ENCODE data around the gene ZGRF1.

ZGRF1 gene

GRCh38 chr4:112521123-112522023, 115.3 kb downstream of the ZGRF1 start:
- H3K4me3 ChIP-seq (ENCODE audit: low read length): peak overlapping the region; percentile 42
- no peak overlapping the region for H3K27ac ChIP-seq (ENCODE audit: low read depth, low read length)
- H3K4me1 ChIP-seq (ENCODE audit: insufficient read depth, low read length): peaks cover 34% of the 10 kb centered on the region
- no peaks in the 10 kb centered on the region for H3K36me3 ChIP-seq (ENCODE audit: insufficient read depth, low read length)
- H3K9ac ChIP-seq (ENCODE audit: low read depth, low read length): no peak overlapping the region
- H3K27me3 ChIP-seq (ENCODE audit: insufficient read depth, low read length): peaks cover 99% of the 10 kb centered on the region
- H3K9me3 ChIP-seq (ENCODE audit: insufficient read depth, low read depth, low read length): no peaks in the 10 kb centered on the region
- WGBS: 1% methylated on average over 30 of the region's 30 CpGs

- no peaks in the 10 kb centered on the region for H3K9me3 ChIP-seq (ENCODE audit: insufficient read depth, low read depth, low read length)
- no peaks in the 10 kb centered on the region for H3K36me3 ChIP-seq (ENCODE audit: insufficient read depth, low read length)
- H3K27me3 ChIP-seq (ENCODE audit: insufficient read depth, low read length): peaks cover 99% of the 10 kb centered on the region
- no peak overlapping the region for H3K27ac ChIP-seq (ENCODE audit: low read depth, low read length)
- H3K4me1 ChIP-seq (ENCODE audit: insufficient read depth, low read length): peaks cover 31% of the 10 kb centered on the region
- peak overlapping the region; percentile 42 for H3K4me3 ChIP-seq (ENCODE audit: low read length)
- H3K9ac ChIP-seq (ENCODE audit: low read depth, low read length): no peak overlapping the region
- WGBS: under 1% methylated on average over 25 of the region's 25 CpGs
These were observed 116.0 kb downstream of the ZGRF1 start for GRCh38 chr4:112520598-112521122.

GRCh38 chr4:112519689-112520597, 116.8 kb downstream of the ZGRF1 start:
- 2% methylated on average over 21 of the region's 21 CpGs for whole genome bisulfite sequencing
- Histone ChIP-seq H3K27ac (ENCODE audit: low read depth, low read length) (no peak overlapping the region), H3K9ac (ENCODE audit: low read depth, low read length) (no peak overlapping the region), H3K27me3 (ENCODE audit: insufficient read depth, low read length) (peaks cover 99% of the 10 kb centered on the region), H3K9me3 (ENCODE audit: insufficient read depth, low read depth, low read length) (no peaks in the 10 kb centered on the region), H3K36me3 (ENCODE audit: insufficient read depth, low read length) (no peaks in the 10 kb centered on the region), H3K4me1 (ENCODE audit: insufficient read depth, low read length) (peaks cover 31% of the 10 kb centered on the region), H3K4me3 (ENCODE audit: low read length) (peak overlapping the region; percentile 42)

GRCh38 chr4:112518675-112519074, 118.0 kb downstream of the ZGRF1 start:
- Histone ChIP-seq H3K9ac (ENCODE audit: low read depth, low read length) (no peak overlapping the region), H3K4me3 (ENCODE audit: low read length) (no peak overlapping the region), H3K9me3 (ENCODE audit: insufficient read depth, low read depth, low read length) (no peaks in the 10 kb centered on the region), H3K4me1 (ENCODE audit: insufficient read depth, low read length) (peaks cover 25% of the 10 kb centered on the region), H3K27ac (ENCODE audit: low read depth, low read length) (no peak overlapping the region), H3K36me3 (ENCODE audit: insufficient read depth, low read length) (no peaks in the 10 kb centered on the region), H3K27me3 (ENCODE audit: insufficient read depth, low read length) (peaks cover 100% of the 10 kb centered on the region)

- Histone ChIP-seq H3K27me3 (ENCODE audit: insufficient read depth, low read length) (peaks cover 100% of the 10 kb centered on the region), H3K4me3 (ENCODE audit: low read length) (no peak overlapping the region)
- 68% methylated on average over 2 of the region's 3 CpGs for WGBS
These were observed 118.8 kb downstream of the ZGRF1 start for GRCh38 chr4:112517911-112518310.

GRCh38 chr4:112517067-112517634, 119.6 kb downstream of the ZGRF1 start:
- Histone ChIP-seq H3K27me3 (ENCODE audit: insufficient read depth, low read length) (peaks cover 100% of the 10 kb centered on the region), H3K4me3 (ENCODE audit: low read length) (peak overlapping the region; percentile 34), H3K36me3 (ENCODE audit: insufficient read depth, low read length) (no peaks in the 10 kb centered on the region), H3K9me3 (ENCODE audit: insufficient read depth, low read depth, low read length) (no peaks in the 10 kb centered on the region), H3K27ac (ENCODE audit: low read depth, low read length) (no peak overlapping the region), H3K9ac (ENCODE audit: low read depth, low read length) (no peak overlapping the region), H3K4me1 (ENCODE audit: insufficient read depth, low read length) (peaks cover 23% of the 10 kb centered on the region)
- under 1% methylated on average over 20 of the region's 20 CpGs for WGBS

More at GRCh38 chr4:112517911-112518310, 118.8 kb downstream of the ZGRF1 start:
- Histone ChIP-seq H3K9me3 (ENCODE audit: insufficient read depth, low read depth, low read length) (no peaks in the 10 kb centered on the region), H3K36me3 (ENCODE audit: insufficient read depth, low read length) (no peaks in the 10 kb centered on the region), H3K9ac (ENCODE audit: low read depth, low read length) (no peak overlapping the region), H3K27ac (ENCODE audit: low read depth, low read length) (no peak overlapping the region), H3K4me1 (ENCODE audit: insufficient read depth, low read length) (peaks cover 25% of the 10 kb centered on the region)

GRCh38 chr4:112516471-112517066, 120.1 kb downstream of the ZGRF1 start:
- no peak overlapping the region for H3K27ac ChIP-seq (ENCODE audit: low read depth, low read length)
- no peak overlapping the region for H3K9ac ChIP-seq (ENCODE audit: low read depth, low read length)
- H3K9me3 ChIP-seq (ENCODE audit: insufficient read depth, low read depth, low read length): no peaks in the 10 kb centered on the region
- H3K4me1 ChIP-seq (ENCODE audit: insufficient read depth, low read length): peaks cover 20% of the 10 kb centered on the region
- no peaks in the 10 kb centered on the region for H3K36me3 ChIP-seq (ENCODE audit: insufficient read depth, low read length)
- peak overlapping the region; percentile 34 for H3K4me3 ChIP-seq (ENCODE audit: low read length)
- peaks cover 100% of the 10 kb centered on the region for H3K27me3 ChIP-seq (ENCODE audit: insufficient read depth, low read length)
- under 1% methylated on average over 55 of the region's 55 CpGs for WGBS

- H3K36me3 ChIP-seq (ENCODE audit: insufficient read depth, low read length): no peaks in the 10 kb centered on the region
- H3K4me1 ChIP-seq (ENCODE audit: insufficient read depth, low read length): peaks cover 18% of the 10 kb centered on the region
- H3K9me3 ChIP-seq (ENCODE audit: insufficient read depth, low read depth, low read length): no peaks in the 10 kb centered on the region
- H3K27ac ChIP-seq (ENCODE audit: low read depth, low read length): no peak within 1 kb of the TSS
- H3K27me3 ChIP-seq (ENCODE audit: insufficient read depth, low read length): peaks cover 100% of the 10 kb centered on the region
- WGBS: 0% methylated on average over 15 of the region's 15 CpGs
- H3K4me3 ChIP-seq (ENCODE audit: low read length): peak within 1 kb of the TSS; percentile 48
- H3K9ac ChIP-seq (ENCODE audit: low read depth, low read length): no peak within 1 kb of the TSS
These were observed 120.6 kb downstream of the ZGRF1 start, which contains the start of gene NEUROG2 for GRCh38 chr4:112516066-112516470. NEUROG2 (minus strand) TSS chr4:112516180; CDS start chr4:112515475, 705 bp downstream.

GRCh38 chr4:112515198-112516065, 121.3 kb downstream of the ZGRF1 start:
- no peak overlapping the region for H3K9ac ChIP-seq (ENCODE audit: low read depth, low read length)
- peak overlapping the region; percentile 48 for H3K4me3 ChIP-seq (ENCODE audit: low read length)
- no peaks in the 10 kb centered on the region for H3K36me3 ChIP-seq (ENCODE audit: insufficient read depth, low read length)
- WGBS: under 1% methylated on average over 96 of the region's 96 CpGs
- H3K9me3 ChIP-seq (ENCODE audit: insufficient read depth, low read depth, low read length): no peaks in the 10 kb centered on the region
- no peak overlapping the region for H3K27ac ChIP-seq (ENCODE audit: low read depth, low read length)
- peaks cover 100% of the 10 kb centered on the region for H3K27me3 ChIP-seq (ENCODE audit: insufficient read depth, low read length)
- peaks cover 25% of the 10 kb centered on the region for H3K4me1 ChIP-seq (ENCODE audit: insufficient read depth, low read length)
